ENCODE results near the gene MYO3B. TPM values are rescaled to one million over a fixed set of nuclear protein-coding genes. Genes with fewer than 3 reads are reported as not detected.

Gene MYO3B
- polyA plus RNA-seq, 2 of the 4 experiments (the other 2 are of a cell fraction), result 0.01 TPM; not detected in 1

- no peaks in the 10 kb centered on the region for H3K9me3 ChIP-seq
- no peak overlapping the region for H3K4me3 ChIP-seq
- no peak overlapping the region for H3K27ac ChIP-seq
- H3K4me1 ChIP-seq, result no peaks in the 10 kb centered on the region
- no peak for TF ChIP-seq CBX8 (IDR thresholded peaks at IDR 0.05)
- TF ChIP-seq FOSL2 (IDR thresholded peaks at IDR 0.05), result no peak
- TF ChIP-seq FOSL2 (CRISPR knock-in tag; IDR thresholded peaks at IDR 0.05), result no peak
- no peak for TF ChIP-seq HDAC2 (IDR thresholded peaks at IDR 0.05)
- ChIA-PET POLR2A (no interaction called here), CTCF (interaction anchor here (0.8 to 1.5 kb wide), 2 partner anchors 24 to 155 kb away, joined by 3 to 4 read pairs; no protein-coding TSS in a partner anchor)
- 0% methylated on average over 1 of the region's 1 CpG for WGBS (ENCODE audit: missing lambda C conversion rate)
- FAIRE-seq, result no peak
- DNase-seq (ENCODE audit: low read depth in 1 of 2, low spot score in 1 of 2), result no peak
- ATAC-seq, result no peak
- H3K4me2 ChIP-seq, result no peak overlapping the region
These were observed 482.5 kb downstream of the MYO3B start for GRCh38 chr2:170660409-170660808.

DNA sequence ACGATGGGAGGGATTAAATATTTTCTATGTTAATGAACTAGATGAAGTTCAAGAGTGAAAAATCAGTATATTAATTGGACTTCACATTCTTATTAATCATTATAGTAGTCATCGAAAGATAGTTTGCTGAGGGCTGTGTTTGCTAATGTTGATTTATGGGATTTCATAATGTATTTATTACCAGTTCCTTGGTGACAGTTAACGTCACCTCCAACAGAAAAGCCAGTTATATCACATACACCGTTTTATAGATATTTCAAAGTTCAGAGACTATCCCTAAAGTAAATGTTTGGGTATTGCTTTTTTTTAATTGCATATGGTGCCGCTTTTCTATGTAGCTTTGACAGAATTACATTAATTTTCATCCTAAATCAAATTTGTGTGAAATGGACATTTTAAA is 487.8 kb downstream of the MYO3B start:
- no peaks in the 10 kb centered on the region for H3K9me3 ChIP-seq
- ATAC-seq (no peak), FAIRE-seq (no peak), DNase-seq (ENCODE audit: low read depth in 1 of 2, low spot score in 1 of 2) (no peak)
- H3K4me2 ChIP-seq, result no peak overlapping the region
- POLR2A ChIA-PET, result no interaction called here
- WGBS (ENCODE audit: missing lambda C conversion rate), result 24% methylated on average over 5 of the region's 5 CpGs
- TF ChIP-seq NFE2L2 (conservative IDR thresholded peaks at IDR 0.05; ENCODE audit: low read length) (no peak), USF2 (IDR thresholded peaks at IDR 0.05) (no peak), EP300 (IDR thresholded peaks at IDR 0.05) (no peak), TP53 (CRISPR knock-in tag; IDR thresholded peaks at IDR 0.05) (no peak), KDM1A (IDR thresholded peaks at IDR 0.05; ENCODE audit: low read depth) (no peak), HES2 (IDR thresholded peaks at IDR 0.05) (no peak), EHF (CRISPR knock-in tag; IDR thresholded peaks at IDR 0.05) (no peak), RCOR1 (IDR thresholded peaks at IDR 0.05; ENCODE audit: low read depth, low read length) (no peak), FOSB (CRISPR knock-in tag; IDR thresholded peaks at IDR 0.05) (no peak), SMC3 (IDR thresholded peaks at IDR 0.05) (no peak), RNF2 (IDR thresholded peaks at IDR 0.05; ENCODE audit: borderline replicate concordance, low read depth) (no peak), SREBF2 (IDR thresholded peaks at IDR 0.05) (no peak)
- TF ChIP-seq, protein P1, sequence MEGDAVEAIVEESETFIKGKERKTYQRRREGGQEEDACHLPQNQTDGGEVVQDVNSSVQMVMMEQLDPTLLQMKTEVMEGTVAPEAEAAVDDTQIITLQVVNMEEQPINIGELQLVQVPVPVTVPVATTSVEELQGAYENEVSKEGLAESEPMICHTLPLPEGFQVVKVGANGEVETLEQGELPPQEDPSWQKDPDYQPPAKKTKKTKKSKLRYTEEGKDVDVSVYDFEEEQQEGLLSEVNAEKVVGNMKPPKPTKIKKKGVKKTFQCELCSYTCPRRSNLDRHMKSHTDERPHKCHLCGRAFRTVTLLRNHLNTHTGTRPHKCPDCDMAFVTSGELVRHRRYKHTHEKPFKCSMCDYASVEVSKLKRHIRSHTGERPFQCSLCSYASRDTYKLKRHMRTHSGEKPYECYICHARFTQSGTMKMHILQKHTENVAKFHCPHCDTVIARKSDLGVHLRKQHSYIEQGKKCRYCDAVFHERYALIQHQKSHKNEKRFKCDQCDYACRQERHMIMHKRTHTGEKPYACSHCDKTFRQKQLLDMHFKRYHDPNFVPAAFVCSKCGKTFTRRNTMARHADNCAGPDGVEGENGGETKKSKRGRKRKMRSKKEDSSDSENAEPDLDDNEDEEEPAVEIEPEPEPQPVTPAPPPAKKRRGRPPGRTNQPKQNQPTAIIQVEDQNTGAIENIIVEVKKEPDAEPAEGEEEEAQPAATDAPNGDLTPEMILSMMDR (IDR thresholded peaks at IDR 0.05), result no peak
- TF ChIP-seq, protein P2, sequence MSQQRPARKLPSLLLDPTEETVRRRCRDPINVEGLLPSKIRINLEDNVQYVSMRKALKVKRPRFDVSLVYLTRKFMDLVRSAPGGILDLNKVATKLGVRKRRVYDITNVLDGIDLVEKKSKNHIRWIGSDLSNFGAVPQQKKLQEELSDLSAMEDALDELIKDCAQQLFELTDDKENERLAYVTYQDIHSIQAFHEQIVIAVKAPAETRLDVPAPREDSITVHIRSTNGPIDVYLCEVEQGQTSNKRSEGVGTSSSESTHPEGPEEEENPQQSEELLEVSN (IDR thresholded peaks at IDR 0.05; ENCODE audit: borderline replicate concordance, low read depth), result no peak
- TF ChIP-seq, protein P3, sequence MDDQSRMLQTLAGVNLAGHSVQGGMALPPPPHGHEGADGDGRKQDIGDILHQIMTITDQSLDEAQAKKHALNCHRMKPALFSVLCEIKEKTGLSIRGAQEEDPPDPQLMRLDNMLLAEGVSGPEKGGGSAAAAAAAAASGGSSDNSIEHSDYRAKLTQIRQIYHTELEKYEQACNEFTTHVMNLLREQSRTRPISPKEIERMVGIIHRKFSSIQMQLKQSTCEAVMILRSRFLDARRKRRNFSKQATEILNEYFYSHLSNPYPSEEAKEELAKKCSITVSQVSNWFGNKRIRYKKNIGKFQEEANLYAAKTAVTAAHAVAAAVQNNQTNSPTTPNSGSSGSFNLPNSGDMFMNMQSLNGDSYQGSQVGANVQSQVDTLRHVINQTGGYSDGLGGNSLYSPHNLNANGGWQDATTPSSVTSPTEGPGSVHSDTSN (IDR thresholded peaks at IDR 0.05), result no peak
- CTCF ChIA-PET, result no interaction called here
- H3K4me3 ChIP-seq, result no peak overlapping the region
- no peak overlapping the region for H3K27ac ChIP-seq
- no peaks in the 10 kb centered on the region for H3K4me1 ChIP-seq

DNA sequence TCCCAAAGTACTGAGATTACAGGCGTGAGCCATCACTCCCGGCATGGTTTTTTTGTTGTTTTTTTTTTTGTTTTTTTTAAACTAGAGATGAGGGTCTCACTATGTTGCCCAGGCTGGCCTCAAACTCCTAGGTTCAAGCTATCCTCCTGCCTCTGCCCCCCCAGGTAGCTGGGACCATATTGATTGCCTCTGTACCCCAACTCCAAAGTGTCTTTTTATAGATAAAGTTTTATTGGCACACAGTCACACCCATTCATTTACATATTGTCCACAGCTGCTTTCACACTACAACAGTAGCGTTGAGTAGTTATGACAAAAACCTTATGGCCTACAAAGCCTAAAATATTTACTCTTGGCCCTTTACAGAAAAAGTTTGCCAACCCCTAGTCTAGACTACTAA is 492.0 kb downstream of the MYO3B start:
- no peak for ATAC-seq
- H3K9me3 ChIP-seq, result no peaks in the 10 kb centered on the region
- H3K4me2 ChIP-seq, result no peak overlapping the region
- DNase-seq (ENCODE audit: low read depth in 1 of 2, low spot score in 1 of 2), result no peak
- WGBS (ENCODE audit: missing lambda C conversion rate), result 61% methylated on average over 3 of the region's 3 CpGs
- H3K27ac ChIP-seq, result no peak overlapping the region
- TF ChIP-seq CBX2 (IDR thresholded peaks at IDR 0.05; ENCODE audit: borderline replicate concordance, low read depth) (no peak), TFCP2L1 (CRISPR knock-in tag; IDR thresholded peaks at IDR 0.05) (no peak), RARB (CRISPR knock-in tag; IDR thresholded peaks at IDR 0.05) (no peak), PHF8 (IDR thresholded peaks at IDR 0.05; ENCODE audit: borderline replicate concordance, low read depth) (no peak), KDM5A (IDR thresholded peaks at IDR 0.05) (no peak), HOXB5 (CRISPR knock-in tag; IDR thresholded peaks at IDR 0.05) (no peak), GATA3 (IDR thresholded peaks at IDR 0.05; ENCODE audit: borderline replicate concordance) (no peak), NR3C1 (IDR thresholded peaks at IDR 0.05) (no peak), CEBPB (IDR thresholded peaks at IDR 0.05) (no peak), JUNB (IDR thresholded peaks at IDR 0.05) (no peak), HDAC2 (IDR thresholded peaks at IDR 0.05) (no peak), RCOR1 (IDR thresholded peaks at IDR 0.05; ENCODE audit: low read depth, low read length) (no peak), CHD4 (IDR thresholded peaks at IDR 0.05; ENCODE audit: borderline replicate concordance) (no peak)
- TF ChIP-seq, protein P2 (IDR thresholded peaks at IDR 0.05; ENCODE audit: borderline replicate concordance, low read depth), result no peak
- TF ChIP-seq, protein P4, sequence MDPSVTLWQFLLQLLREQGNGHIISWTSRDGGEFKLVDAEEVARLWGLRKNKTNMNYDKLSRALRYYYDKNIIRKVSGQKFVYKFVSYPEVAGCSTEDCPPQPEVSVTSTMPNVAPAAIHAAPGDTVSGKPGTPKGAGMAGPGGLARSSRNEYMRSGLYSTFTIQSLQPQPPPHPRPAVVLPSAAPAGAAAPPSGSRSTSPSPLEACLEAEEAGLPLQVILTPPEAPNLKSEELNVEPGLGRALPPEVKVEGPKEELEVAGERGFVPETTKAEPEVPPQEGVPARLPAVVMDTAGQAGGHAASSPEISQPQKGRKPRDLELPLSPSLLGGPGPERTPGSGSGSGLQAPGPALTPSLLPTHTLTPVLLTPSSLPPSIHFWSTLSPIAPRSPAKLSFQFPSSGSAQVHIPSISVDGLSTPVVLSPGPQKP (IDR thresholded peaks at IDR 0.05; ENCODE audit: low read depth, low read length), result no peak
- ChIA-PET CTCF (no interaction called here), POLR2A (no interaction called here)
- no peak for FAIRE-seq
- H3K4me1 ChIP-seq, result no peaks in the 10 kb centered on the region
- no peak overlapping the region for H3K4me3 ChIP-seq
